Gastrocnemius medialis (tissue), 4 donors: Measurements from ENCODE around the gene MRPL33.

Experiments
- POLR2A ChIP-seq, 2 donors: fragments of 450-650 bp; IDR thresholded peaks; one replicate each; pipeline ENCODE4 v1.6.1; 2017; ENCODE audit warnings: antibody characterized with exemption in 2 of 2, mild to moderate bottlenecking in 2 of 2, moderate library complexity in 2 of 2
- TF ChIP-seq, protein P1 (sequence below), 5 experiments: fragments of 450-650 bp in 3 of 5; fragments of 200-600 bp in 2 of 5; sonication (generic) in 2 of 5; IDR thresholded peaks in 4 of 5; conservative IDR thresholded peaks in 1 of 5; 1 replicate in 4 of 5; 2 replicates in 1 of 5; pipeline ENCODE4 v1.5.1; 2016 to 2019; ENCODE audit warnings: antibody characterized with exemption in 5 of 5, mild to moderate bottlenecking in 3 of 5, moderate library complexity in 3 of 5

DNA sequence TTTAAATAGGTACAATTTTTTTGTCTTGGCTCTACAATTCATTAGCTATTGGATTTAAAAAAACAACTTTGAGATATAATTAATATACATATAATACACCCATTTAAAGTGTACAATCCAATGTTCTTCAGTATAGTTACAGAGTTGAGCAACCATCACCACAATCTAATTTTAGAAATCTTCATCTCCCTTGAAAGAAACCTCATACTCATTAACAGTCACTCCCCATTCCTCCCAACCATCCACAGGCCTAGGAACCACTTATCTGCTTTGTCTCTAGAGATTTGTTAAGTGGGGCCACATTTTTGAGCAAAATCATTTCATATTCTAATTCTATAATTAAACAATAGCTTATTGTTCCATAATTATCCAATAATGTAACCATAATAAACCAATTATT lies 32.6 kb downstream of the MRPL33 start:
- TF ChIP-seq, protein P1, sequence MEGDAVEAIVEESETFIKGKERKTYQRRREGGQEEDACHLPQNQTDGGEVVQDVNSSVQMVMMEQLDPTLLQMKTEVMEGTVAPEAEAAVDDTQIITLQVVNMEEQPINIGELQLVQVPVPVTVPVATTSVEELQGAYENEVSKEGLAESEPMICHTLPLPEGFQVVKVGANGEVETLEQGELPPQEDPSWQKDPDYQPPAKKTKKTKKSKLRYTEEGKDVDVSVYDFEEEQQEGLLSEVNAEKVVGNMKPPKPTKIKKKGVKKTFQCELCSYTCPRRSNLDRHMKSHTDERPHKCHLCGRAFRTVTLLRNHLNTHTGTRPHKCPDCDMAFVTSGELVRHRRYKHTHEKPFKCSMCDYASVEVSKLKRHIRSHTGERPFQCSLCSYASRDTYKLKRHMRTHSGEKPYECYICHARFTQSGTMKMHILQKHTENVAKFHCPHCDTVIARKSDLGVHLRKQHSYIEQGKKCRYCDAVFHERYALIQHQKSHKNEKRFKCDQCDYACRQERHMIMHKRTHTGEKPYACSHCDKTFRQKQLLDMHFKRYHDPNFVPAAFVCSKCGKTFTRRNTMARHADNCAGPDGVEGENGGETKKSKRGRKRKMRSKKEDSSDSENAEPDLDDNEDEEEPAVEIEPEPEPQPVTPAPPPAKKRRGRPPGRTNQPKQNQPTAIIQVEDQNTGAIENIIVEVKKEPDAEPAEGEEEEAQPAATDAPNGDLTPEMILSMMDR (IDR thresholded peaks at IDR 0.05 in 4 of 5, conservative IDR thresholded peaks at IDR 0.05 in 1 of 5): no peak
- TF ChIP-seq POLR2A (IDR thresholded peaks at IDR 0.05): no peak
